SU-DHL-6 (cell line): Measurements from ENCODE around the gene STARD9.

Experiments
- H2AFZ ChIP-seq: fragments of 200-600 bp; sonication (generic); 2 replicates; pipeline ENCODE4 v1.6.1; 2014; ENCODE audit warnings: low read depth, mild to moderate bottlenecking, moderate library complexity, mixed read lengths, antibody characterized with exemption, low read length; ENCODE audit not compliant: severe bottlenecking
- H3F3A ChIP-seq: fragments of 200-600 bp; shearing (Covaris generic); 2 replicates; pipeline ENCODE4 v1.6.0; 2016; ENCODE audit warnings: antibody characterized with exemption, mild to moderate bottlenecking; ENCODE audit not compliant: insufficient read depth
- H3K27ac ChIP-seq: fragments of 200-600 bp; sonication (generic); 2 replicates; pipeline ENCODE4 v1.5.1; 2016; ENCODE audit warnings: low read depth, mild to moderate bottlenecking, low read length, moderate library complexity, mixed read lengths
- H3K27me3 ChIP-seq: fragments of 200-600 bp; sonication (generic), shearing (Covaris generic); 2 replicates; pipeline ENCODE4 v1.6.0; 2014; ENCODE audit warnings: mild to moderate bottlenecking, low read length
- H3K36me3 ChIP-seq: fragments of 200-600 bp; sonication (generic); 2 replicates; pipeline ENCODE4 v1.6.1; 2014; ENCODE audit warnings: mild to moderate bottlenecking, low read length, mixed read lengths
- H3K4me2 ChIP-seq: fragments of 300-600, 200-600 bp; shearing (Covaris generic), sonication (generic); 2 replicates; pipeline ENCODE4 v1.6.0; 2014; ENCODE audit warnings: low read length, low read depth, mild to moderate bottlenecking; ENCODE audit not compliant: poor library complexity, severe bottlenecking
- H3K4me3 ChIP-seq: fragments of 200-600 bp; sonication (generic); 2 replicates; pipeline ENCODE4 v1.5.1; 2014; ENCODE audit warnings: antibody characterized with exemption, low read length, mild to moderate bottlenecking, mixed read lengths; ENCODE audit not compliant: insufficient read depth, poor library complexity, severe bottlenecking
- H3K79me2 ChIP-seq: fragments of 200-600 bp; sonication (generic); 2 replicates; pipeline ENCODE4 v1.6.1; 2014; ENCODE audit warnings: mild to moderate bottlenecking, low read length, moderate library complexity; ENCODE audit not compliant: insufficient read depth
- H3K9ac ChIP-seq: fragments of 200-600 bp; sonication (generic); 2 replicates; pipeline ENCODE4 v1.7.0; 2014; ENCODE audit warnings: mild to moderate bottlenecking, low read length
- H3K9me2 ChIP-seq: fragments of 200-600 bp; sonication (generic); replicated peaks from 2 replicates; pipeline ENCODE4 v1.6.1; 2014; ENCODE audit warnings: low read length; ENCODE audit not compliant: insufficient read depth
- H3K9me3 ChIP-seq: fragments of 200-600 bp; sonication (generic); 2 replicates; pipeline ENCODE4 v1.6.1; 2014; ENCODE audit warnings: low read length, mixed read lengths; ENCODE audit not compliant: insufficient read depth
- H4K20me1 ChIP-seq: fragments of 200-600 bp; sonication (generic); 2 replicates; pipeline ENCODE4 v1.6.1; 2014; ENCODE audit warnings: low read depth, mild to moderate bottlenecking, antibody characterized with exemption, low read length, moderate library complexity, mixed read lengths
- EZH2phosphoT487 ChIP-seq: fragments of 200-600 bp; sonication (generic), shearing (Covaris generic); conservative IDR thresholded peaks from 2 replicates; pipeline ENCODE4 v1.6.1; 2018; ENCODE audit warnings: mild to moderate bottlenecking, antibody characterized with exemption, low read length, moderate library complexity, mixed read lengths
- TF ChIP-seq, protein P1 (sequence below): fragments of 200-600 bp; sonication (generic); IDR thresholded peaks from one replicate; pipeline ENCODE4 v1.5.1; 2017; ENCODE audit warnings: antibody characterized with exemption, mild to moderate bottlenecking, low read length, moderate library complexity; ENCODE audit not compliant: insufficient read depth, poor library complexity, severe bottlenecking

The STARD9 gene

DNA sequence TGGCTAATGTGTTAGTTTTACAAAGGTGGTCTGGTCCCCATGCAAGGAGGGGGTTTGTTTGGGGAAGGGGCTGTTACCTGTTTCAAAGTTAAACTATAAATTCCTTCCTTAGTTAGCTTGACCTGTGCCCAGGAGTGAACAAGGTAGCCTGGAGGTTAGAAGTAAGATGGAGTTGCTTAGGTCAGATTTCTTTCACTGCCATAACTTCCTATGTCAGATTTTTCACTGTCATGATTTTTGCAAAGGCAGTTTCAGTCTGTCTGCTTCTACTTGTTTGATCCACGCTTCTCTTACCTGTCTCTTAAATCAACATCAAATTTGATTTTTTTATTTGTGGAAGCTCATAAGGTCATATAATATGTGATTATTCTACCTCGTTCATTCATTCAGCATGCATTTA lies 28.6 kb downstream of the STARD9 start:
- Histone ChIP-seq H3K27ac (peak overlapping the region; percentile 64), H2AFZ (no peak overlapping the region), H3K4me2 (no peak overlapping the region), H3K79me2 (no peaks in the 10 kb centered on the region), H4K20me1 (no peaks in the 10 kb centered on the region), H3K9me2 (no peaks in the 10 kb centered on the region), H3K4me3 (no peak overlapping the region), H3F3A (peaks cover 6% of the 10 kb centered on the region; the same call in 1 of the 2 replicates), H3K9ac (no peak overlapping the region), H3K36me3 (no peaks in the 10 kb centered on the region), H3K9me3 (no peaks in the 10 kb centered on the region), H3K27me3 (no peaks in the 10 kb centered on the region)
- TF ChIP-seq, protein P1, sequence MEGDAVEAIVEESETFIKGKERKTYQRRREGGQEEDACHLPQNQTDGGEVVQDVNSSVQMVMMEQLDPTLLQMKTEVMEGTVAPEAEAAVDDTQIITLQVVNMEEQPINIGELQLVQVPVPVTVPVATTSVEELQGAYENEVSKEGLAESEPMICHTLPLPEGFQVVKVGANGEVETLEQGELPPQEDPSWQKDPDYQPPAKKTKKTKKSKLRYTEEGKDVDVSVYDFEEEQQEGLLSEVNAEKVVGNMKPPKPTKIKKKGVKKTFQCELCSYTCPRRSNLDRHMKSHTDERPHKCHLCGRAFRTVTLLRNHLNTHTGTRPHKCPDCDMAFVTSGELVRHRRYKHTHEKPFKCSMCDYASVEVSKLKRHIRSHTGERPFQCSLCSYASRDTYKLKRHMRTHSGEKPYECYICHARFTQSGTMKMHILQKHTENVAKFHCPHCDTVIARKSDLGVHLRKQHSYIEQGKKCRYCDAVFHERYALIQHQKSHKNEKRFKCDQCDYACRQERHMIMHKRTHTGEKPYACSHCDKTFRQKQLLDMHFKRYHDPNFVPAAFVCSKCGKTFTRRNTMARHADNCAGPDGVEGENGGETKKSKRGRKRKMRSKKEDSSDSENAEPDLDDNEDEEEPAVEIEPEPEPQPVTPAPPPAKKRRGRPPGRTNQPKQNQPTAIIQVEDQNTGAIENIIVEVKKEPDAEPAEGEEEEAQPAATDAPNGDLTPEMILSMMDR = no peak
- no peak for TF ChIP-seq EZH2phosphoT487

DNA sequence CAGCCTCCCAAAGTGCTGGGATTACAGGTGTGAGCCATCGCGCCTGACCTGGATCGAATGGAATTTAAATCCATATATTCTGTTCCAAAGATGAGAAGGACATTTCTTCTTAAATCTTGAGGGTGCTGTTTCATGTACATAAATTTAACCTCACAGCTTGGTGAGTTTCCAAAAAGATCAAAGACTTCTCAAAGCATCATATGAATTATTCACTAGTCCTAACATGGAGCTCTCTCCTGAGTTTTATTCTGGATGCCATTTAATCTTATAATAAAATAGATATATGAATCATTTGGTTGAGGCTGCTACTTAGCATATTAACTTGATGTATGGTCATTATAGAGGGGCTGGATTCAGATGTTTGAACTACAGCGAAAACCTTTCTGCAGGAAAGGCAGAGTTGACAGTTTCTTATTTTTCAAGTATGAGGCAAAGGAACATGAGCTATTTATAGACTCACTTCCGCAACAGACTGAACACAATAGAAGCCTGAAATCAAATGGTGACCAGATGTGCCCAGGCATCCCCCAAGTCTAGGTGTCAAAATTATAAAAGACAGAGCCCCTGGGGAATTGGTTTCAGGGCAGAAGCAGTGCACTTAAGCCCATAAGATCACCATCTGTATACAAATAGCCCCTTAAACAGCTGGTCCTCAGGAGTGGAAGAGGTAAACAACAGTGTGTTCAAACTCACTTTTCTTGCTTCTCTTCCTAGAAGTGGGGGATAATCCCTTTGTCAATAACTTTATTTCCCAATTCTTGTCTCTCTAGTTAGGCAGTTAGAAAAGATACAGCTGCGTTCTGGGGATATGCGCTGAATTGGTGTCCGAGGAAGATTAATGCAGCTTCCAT lies 29.7 kb downstream of the STARD9 start:
- Histone ChIP-seq H4K20me1 (no peaks in the 10 kb centered on the region), H3K4me3 (no peak overlapping the region), H3K36me3 (no peaks in the 10 kb centered on the region), H3K79me2 (no peaks in the 10 kb centered on the region), H3K4me2 (peak overlapping the region; percentile 40), H3K9me3 (no peaks in the 10 kb centered on the region), H3K27me3 (no peaks in the 10 kb centered on the region), H3K27ac (peak overlapping the region; percentile 64), H3F3A (peaks cover 6% of the 10 kb centered on the region; the same call in 1 of the 2 replicates), H2AFZ (no peak overlapping the region), H3K9ac (no peak overlapping the region), H3K9me2 (no peaks in the 10 kb centered on the region)
- TF ChIP-seq, protein P1 = no peak
- no peak for TF ChIP-seq EZH2phosphoT487

DNA sequence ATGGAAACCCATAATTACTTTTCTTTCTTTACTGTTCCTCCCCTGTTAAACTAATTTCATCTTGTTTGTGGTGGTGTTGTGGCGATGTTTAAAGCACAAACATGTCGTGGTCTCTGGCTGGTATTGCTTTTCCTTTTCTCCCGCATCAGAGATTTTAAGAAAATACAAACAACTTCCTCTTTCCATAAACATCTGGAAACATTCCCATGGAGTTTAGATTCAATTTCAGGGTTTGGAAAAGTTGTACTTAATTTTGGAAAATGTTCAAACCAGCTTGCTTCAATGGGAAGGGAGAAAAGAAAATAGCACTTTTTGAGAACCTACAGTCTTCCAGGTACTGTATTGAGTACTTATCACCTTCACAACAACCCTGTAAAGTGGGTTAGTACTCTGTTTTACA lies 30.4 kb downstream of the STARD9 start:
- Histone ChIP-seq H3K4me3 (no peak overlapping the region), H3K4me2 (peak overlapping the region; percentile 40)

More for the DNA sequence above, 30.4 kb downstream of the STARD9 start:
- TF ChIP-seq EZH2phosphoT487 = no peak
- TF ChIP-seq, protein P1 = no peak
- Histone ChIP-seq H3K27ac (peak overlapping the region; percentile 64), H3K36me3 (no peaks in the 10 kb centered on the region), H3K9me2 (no peaks in the 10 kb centered on the region), H3K27me3 (no peaks in the 10 kb centered on the region), H4K20me1 (no peaks in the 10 kb centered on the region), H3K79me2 (no peaks in the 10 kb centered on the region), H2AFZ (no peak overlapping the region), H3F3A (peaks cover 6% of the 10 kb centered on the region; the same call in 1 of the 2 replicates), H3K9ac (no peak overlapping the region), H3K9me3 (no peaks in the 10 kb centered on the region)
